HG02759 (cell line): ENCODE data around the gene MEGF6.

ENCODE experiments used
- ATAC-seq: cut with Tn5 transposase; IDR thresholded peaks from one replicate; pipeline ENCODE4 v1.9.1; 2021; ENCODE audit warnings: mild to moderate bottlenecking, moderate library complexity; ENCODE audit not compliant: unreplicated experiment

Gene MEGF6

GRCh38 chr1:3475839-3476573, 135.3 kb downstream of the MEGF6 start:
- ATAC-seq = no peak

- no peak for ATAC-seq
Measured at GRCh38 chr1:3474421-3474820, 136.9 kb downstream of the MEGF6 start.

GRCh38 chr1:3474016-3474415, 137.3 kb downstream of the MEGF6 start:
- ATAC-seq = no peak

GRCh38 chr1:3473381-3473844, 137.9 kb downstream of the MEGF6 start:
- ATAC-seq = no peak

- ATAC-seq = no peak
Measured at GRCh38 chr1:3472906-3473305, 138.4 kb downstream of the MEGF6 start.

- no peak for ATAC-seq
Measured at GRCh38 chr1:3472088-3472850, 139.0 kb downstream of the MEGF6 start.

- no peak for ATAC-seq
Measured at GRCh38 chr1:3471356-3472087, 139.8 kb downstream of the MEGF6 start.

- ATAC-seq = no peak
Measured at GRCh38 chr1:3470650-3471355, 140.5 kb downstream of the MEGF6 start.

- ATAC-seq = no peak
Measured at GRCh38 chr1:3469849-3470649, 141.3 kb downstream of the MEGF6 start.

GRCh38 chr1:3469104-3469848, 142.0 kb downstream of the MEGF6 start:
- ATAC-seq = no peak

- ATAC-seq = no peak
Measured at GRCh38 chr1:3468236-3469103, 142.8 kb downstream of the MEGF6 start.

GRCh38 chr1:3467096-3468036, 143.9 kb downstream of the MEGF6 start:
- ATAC-seq = no peak

GRCh38 chr1:3466366-3467075, 144.8 kb downstream of the MEGF6 start:
- no peak for ATAC-seq

- no peak for ATAC-seq
Measured at GRCh38 chr1:3465935-3466321, 145.4 kb downstream of the MEGF6 start.

- no peak for ATAC-seq
Measured at GRCh38 chr1:3465091-3465934, 146.0 kb downstream of the MEGF6 start.

GRCh38 chr1:3464649-3465025, 146.7 kb downstream of the MEGF6 start:
- ATAC-seq = no peak
